LNCAP (cell line): ENCODE results near the gene ANKDD1B.

ENCODE experiments used
- CTCF ChIP-seq: fragments of 450-650 bp; IDR thresholded peaks from 2 replicates; pipeline ENCODE4 v1.5.1; 2017; ENCODE audit warnings: mild to moderate bottlenecking

The ANKDD1B gene

GRCh38 chr5:75668445-75668844 lies 57.2 kb downstream of the ANKDD1B start:
- TF ChIP-seq CTCF: no peak

- TF ChIP-seq CTCF: no peak
These were observed 57.9 kb downstream of the ANKDD1B start for GRCh38 chr5:75668977-75669689.

GRCh38 chr5:75670577-75670976 lies 59.3 kb downstream of the ANKDD1B start:
- no peak for TF ChIP-seq CTCF

GRCh38 chr5:75671506-75671905 lies 60.3 kb downstream of the ANKDD1B start:
- TF ChIP-seq CTCF: no peak

GRCh38 chr5:75672616-75673015 lies 61.4 kb downstream of the ANKDD1B start:
- no peak for TF ChIP-seq CTCF

GRCh38 chr5:75675783-75676182 lies 64.5 kb downstream of the ANKDD1B start:
- no peak for TF ChIP-seq CTCF

- no peak for TF ChIP-seq CTCF
These were observed 66.4 kb downstream of the ANKDD1B start for GRCh38 chr5:75677607-75678006.

GRCh38 chr5:75678155-75678554 lies 66.9 kb downstream of the ANKDD1B start:
- TF ChIP-seq CTCF: no peak
